ENCODE results near the gene KCNN2.

Gene KCNN2

GRCh38 chr5:114362977-114363761 is 1.3 kb downstream of the KCNN2 start:
- DNase-seq (ENCODE audit: low read depth in 2 of 2): no peak

GRCh38 chr5:114363837-114364236 is 2.0 kb downstream of the KCNN2 start:
- DNase-seq (ENCODE audit: low read depth in 2 of 2): no peak

DNA sequence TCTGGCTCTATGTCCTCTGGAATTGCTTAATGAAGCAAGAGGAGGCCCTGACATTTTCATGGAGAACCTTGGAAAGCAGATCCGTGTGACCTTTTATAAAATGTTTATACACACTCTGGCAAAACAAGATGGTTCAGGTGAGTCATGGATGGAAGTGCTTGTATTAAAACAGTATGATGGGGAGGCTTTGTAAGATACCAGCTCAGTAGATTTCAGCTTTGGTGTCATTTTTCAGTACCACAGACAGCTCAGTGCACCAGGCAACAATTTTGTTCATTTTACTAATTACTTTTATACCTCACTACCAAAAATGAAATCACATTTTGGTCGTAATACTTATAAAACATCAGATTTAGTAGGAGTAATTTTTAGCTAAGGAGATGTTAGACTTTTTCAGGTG is 5.2 kb downstream of the KCNN2 start:
- DNase-seq (ENCODE audit: low read depth in 2 of 2): no peak

- no peak for DNase-seq (ENCODE audit: low read depth in 2 of 2)
These were observed 8.0 kb downstream of the KCNN2 start for GRCh38 chr5:114369680-114370417.

DNA sequence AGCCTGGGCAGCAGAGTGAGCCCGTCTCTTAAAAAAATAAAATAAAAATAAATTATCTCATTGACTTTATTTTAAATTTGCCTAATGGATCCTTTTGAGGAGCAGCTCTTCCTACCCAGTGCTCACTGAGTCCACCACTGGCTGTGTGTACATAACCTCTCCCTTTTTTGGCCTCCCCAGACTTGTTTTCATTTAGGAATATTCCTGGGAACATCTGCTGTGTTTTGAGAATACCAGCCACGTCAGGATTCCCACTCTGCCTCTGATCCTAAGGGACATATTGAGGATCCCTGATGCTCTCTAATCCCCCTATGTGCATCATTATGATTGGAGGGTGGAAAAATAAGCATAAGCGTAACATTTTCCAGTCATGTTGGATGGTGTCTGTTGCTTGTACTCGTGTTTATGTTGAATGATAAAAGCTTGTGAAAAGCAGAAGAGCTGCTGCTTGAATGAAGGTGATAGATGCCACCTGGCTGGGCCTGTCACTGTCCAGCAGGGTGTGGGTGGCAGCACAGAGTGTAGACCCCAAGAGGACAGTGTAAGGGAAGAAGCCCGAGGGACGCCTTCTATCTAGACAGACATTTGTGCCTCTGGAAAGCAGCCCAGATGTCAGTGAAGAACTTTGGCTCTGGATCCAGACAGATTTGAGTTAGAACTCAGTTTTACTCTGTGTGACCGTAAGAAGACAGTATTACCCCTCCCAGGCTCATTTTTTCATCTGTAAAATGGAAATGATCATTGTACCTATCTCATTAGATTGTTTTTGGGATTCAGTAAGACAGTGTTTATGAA is 15.4 kb downstream of the KCNN2 start:
- DNase-seq (ENCODE audit: low read depth in 2 of 2): no peak

DNA sequence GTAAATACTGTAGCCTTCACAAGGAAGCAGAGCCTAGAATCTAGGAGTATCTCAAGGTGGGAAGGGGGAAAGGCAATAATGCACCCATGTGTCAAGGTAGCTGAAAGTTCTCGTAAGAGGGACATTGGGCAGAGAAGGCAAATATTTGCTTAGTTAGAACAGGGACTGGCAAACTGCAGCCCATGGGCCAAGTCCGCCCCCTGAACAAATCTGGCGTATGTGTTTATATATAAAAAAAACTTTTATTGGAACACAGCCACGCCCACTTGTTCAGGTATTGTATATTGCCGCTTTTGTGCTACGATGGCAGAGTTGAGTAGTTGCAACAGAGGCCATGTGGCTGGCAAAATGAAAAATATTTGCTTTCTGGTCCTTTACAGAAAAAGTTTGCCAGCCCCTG is 16.1 kb downstream of the KCNN2 start:
- DNase-seq (ENCODE audit: low read depth in 2 of 2): no peak

DNA sequence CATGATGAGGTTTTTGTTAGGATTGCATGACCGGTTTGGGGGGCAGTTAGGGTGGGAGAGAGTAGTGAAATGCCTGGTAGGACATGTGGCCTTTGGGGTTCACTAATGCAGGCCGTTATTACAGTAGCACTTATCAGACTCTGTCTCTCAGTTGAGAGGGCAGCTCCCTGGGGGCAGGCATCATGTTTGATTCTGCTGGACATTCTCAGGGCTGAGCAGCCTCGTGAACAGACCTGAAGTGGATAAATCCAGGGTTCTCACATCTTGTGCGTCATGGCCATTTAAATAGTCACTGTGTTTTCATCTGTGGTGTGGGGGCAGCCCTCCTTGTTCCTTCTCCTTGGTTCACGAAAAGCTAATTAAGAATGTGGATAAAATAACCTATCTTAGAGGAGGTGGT is 18.9 kb downstream of the KCNN2 start:
- no peak for DNase-seq (ENCODE audit: low read depth in 2 of 2)

DNA sequence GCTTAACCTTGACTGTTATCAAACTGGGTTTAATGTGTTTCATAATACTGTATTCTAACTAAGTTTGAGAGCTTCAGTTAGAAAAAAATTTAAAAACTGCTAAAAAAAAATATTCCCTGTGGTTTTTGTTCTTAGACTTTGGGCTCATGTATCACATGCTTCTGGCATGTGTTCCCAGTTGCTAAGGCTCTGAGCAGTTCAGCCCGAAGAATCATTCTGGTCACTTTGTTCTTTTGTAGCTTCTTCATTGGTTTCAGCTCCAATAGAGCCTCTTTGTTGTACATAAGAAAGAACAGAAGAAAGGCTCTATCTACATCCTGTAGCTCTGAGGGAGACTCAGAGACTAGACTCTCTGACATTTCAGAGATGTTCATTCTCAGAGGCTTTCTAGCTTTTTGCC is 25.6 kb downstream of the KCNN2 start:
- no peak for DNase-seq (ENCODE audit: low read depth in 2 of 2)

GRCh38 chr5:114390431-114390830 is 28.6 kb downstream of the KCNN2 start:
- DNase-seq (ENCODE audit: low read depth in 2 of 2): no peak

GRCh38 chr5:114391321-114391720 is 29.5 kb downstream of the KCNN2 start:
- DNase-seq (ENCODE audit: low read depth in 2 of 2): no peak

DNA sequence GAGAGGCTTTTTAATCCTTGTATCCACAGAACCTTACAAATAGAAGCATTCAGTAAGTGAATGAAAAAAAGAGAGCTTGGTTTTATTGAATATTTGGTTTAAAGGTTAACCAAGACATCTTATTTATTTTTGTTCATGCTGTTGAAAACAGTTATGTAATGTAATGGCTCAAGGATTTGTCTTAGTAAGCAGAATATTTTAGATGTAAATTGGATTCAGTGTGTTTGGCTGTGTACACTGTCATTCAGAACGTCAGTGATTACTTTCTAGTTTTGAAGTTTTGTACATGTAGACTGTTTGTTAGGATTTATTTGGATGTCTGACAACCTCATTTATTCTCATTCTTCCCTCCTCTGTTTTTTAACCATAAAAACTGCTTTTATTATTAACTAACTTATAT is 31.3 kb downstream of the KCNN2 start:
- no peak for DNase-seq (ENCODE audit: low read depth in 2 of 2)

DNA sequence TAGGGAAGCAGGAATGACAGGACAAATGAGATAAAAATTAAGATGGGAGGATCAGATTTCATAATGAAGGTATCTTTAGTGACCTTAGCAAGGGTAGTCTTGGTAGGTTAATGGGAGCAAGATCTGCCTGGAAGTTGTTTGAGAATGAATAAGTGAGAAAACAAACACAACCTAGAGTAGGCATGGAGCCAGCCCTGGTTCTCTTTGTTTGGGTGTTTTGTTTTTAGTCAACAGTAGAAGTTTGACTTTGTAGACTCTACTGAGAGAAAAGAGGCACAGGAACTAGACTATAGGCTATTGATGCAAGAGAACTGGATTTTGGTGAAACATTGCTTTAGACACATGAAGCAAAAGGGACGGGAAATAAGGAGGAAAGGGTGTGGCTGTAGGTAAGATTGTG is 40.3 kb downstream of the KCNN2 start:
- no peak for DNase-seq (ENCODE audit: low read depth in 2 of 2)

DNA sequence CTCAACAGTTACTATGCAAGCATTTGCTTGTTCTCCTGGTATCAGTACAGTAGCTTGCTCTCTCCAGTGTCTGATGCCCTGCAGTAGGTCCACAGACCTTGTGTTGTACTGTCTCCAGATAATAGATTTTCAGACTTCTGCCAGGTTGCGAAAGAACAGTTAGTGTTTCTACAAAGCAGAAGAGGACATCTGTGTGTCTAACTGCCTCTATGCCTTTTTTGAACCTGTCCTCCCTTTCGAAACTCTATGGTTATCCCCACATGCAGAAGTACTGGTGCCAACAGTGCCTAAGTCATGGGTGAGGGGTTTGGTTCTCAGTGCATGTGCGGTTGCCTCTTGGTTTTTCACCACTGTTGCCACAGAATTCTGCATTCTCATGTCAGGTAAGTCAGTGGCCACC is 45.9 kb downstream of the KCNN2 start:
- DNase-seq (ENCODE audit: low read depth in 2 of 2): no peak

DNA sequence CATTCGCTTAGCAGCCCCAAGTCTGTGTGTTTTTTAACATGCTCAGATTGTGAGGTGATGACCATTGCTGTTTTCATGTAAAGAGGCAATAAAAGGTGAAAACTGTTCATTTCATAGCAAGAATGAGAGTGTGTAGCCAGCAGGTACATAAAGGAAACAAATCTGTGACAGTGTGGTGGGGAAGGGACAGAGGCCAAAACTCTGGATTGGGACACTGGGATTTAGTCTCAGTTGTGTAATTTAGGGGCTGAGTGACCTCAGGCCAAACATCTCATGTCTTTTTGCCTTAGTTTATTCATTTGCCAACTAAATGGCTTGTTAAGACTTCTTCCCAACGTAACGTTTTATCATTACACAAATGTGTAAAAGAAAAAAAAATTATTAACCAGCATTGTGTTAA is 47.0 kb downstream of the KCNN2 start:
- no peak for DNase-seq (ENCODE audit: low read depth in 2 of 2)

DNA sequence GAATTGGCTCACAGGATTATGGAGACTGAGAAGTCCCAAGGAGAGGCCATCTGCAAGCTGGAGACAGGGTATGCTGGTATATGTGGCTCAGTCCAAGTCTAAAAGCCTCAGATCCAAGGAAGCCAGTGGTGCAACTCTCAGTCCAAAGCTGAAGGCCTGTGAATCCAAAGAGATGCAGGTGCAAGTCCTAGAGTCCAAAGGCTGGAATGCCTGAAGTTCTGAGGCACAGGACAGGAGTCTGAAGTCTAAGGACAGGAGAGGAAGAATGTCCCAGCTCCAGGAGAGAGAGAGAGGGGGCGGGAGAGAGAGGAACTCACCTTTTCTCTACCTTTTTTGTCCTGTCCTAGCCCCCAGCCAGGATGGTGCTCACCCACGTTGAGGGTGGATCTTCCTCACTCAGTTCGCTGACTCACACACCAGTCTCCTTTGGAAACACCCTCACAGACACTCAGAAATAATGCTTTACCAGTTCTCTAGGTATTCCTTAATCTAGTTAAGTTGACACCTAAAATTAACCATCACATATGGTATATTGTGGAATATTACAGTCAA is 49.6 kb downstream of the KCNN2 start:
- DNase-seq (ENCODE audit: low read depth in 2 of 2): no peak

- no peak for DNase-seq (ENCODE audit: low read depth in 2 of 2)
These were observed 50.8 kb downstream of the KCNN2 start for GRCh38 chr5:114412510-114413171.

- no peak for DNase-seq (ENCODE audit: low read depth in 2 of 2)
These were observed 53.9 kb downstream of the KCNN2 start for GRCh38 chr5:114415760-114416159.

- no peak for DNase-seq (ENCODE audit: low read depth in 2 of 2)
These were observed 54.4 kb downstream of the KCNN2 start for GRCh38 chr5:114416254-114416653.

- DNase-seq (ENCODE audit: low read depth in 2 of 2): no peak
These were observed 55.6 kb downstream of the KCNN2 start for GRCh38 chr5:114417519-114417918.

DNA sequence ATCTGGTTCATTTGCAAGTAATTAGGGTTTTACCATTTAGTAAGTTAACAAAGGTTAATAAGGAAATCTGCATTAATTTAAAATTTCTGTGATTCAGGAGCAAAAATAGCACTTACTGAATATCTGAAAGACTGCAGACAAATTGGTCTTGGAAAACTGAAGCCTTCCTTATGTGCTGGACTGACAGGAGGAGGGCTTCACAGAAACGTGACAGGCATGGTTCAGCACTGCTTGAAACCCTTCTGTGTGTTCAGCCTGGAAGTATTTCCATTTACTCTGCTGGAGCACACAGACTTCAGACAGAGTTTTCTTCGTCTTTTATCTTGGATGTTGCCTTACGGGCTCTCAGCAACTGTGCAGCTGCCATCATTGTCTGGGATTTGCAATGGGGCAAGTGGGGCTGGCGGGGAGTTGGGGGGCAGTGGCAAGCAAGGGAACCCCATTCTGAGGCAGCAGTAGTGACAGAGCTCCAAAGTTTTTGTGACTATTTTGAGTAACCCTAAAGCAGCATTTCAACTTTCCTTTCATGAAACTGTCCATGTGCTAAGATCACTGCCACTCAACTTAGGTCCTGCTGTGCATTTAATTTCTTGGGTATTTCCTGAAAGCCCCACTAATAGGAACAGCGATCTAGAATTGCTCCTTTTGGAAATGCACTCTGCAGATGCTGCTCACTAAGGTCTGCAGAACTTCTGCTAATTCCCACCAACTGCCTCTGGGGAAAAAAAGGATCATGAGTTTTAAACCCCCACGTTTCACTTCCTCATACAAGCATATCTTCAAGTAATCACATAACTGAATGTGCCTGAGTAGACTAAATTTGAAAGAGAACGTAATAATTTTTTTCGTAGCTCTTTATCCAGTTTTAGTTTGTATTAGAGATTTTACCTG is 56.6 kb downstream of the KCNN2 start:
- no peak for DNase-seq (ENCODE audit: low read depth in 2 of 2)

DNA sequence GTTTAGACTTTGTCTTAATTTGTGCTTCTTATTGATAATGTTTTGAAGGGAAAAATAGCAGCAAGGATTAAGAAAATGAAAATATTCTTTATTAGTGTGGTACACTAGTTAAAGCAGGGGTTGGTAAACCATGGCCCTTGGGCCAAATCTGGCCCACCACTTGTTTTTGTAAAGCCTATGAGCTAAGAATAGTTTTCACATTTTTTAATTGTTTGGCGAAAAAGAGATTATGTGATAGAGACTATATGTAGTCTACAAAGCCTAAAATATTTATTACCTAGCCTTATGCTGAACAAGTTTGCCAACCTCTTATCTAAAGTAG is 57.2 kb downstream of the KCNN2 start:
- DNase-seq (ENCODE audit: low read depth in 2 of 2): no peak
